HL-60 (cell line): ENCODE data around the gene DBF4B.

Source experiments
- CTCF ChIP-seq: IDR thresholded peaks from one replicate; pipeline ENCODE4 v1.5.1; 2011; ENCODE audit warnings: low read length, control low read depth, inconsistent platforms; ENCODE audit not compliant: insufficient read depth
- POLR2AphosphoS5 ChIP-seq: IDR thresholded peaks from 2 replicates; pipeline ENCODE4 v1.6.1; 2012; ENCODE audit warnings: low read depth
- SPI1 ChIP-seq: IDR thresholded peaks from 2 replicates; pipeline ENCODE4 v1.6.1; 2012; ENCODE audit warnings: low read depth, mild to moderate bottlenecking, borderline replicate concordance

DNA sequence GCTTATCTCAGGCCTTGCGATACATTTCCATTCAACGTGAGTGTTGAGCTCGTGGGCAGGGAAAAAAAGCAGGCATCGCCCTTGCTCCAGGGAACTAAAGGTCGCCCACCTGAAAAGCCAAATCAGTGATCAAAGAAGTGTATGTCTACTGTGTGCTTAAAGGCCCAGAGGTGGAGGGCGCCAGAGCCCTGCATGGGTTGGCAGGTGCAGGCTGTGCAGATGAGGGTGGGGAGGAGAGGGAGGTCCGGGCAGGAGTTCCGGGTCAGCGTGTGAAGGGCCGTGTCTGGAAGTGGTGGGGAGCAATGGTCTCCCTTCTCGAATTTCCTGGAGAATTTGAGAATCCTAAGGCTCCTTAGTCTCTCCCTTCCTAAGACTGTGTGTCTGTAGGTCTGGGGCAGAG is 57.5 kb downstream of the DBF4B start:
- TF ChIP-seq CTCF, result no peak
- TF ChIP-seq POLR2AphosphoS5, result no peak
- no peak for TF ChIP-seq SPI1
